ENCODE data around the gene SPRR1B.
"Not testable (repeated sequence)": the region's sequence is repeated elsewhere in the genome, so short reads cannot be mapped to it uniquely, and the experiment has no call there.

The SPRR1B gene

DNA sequence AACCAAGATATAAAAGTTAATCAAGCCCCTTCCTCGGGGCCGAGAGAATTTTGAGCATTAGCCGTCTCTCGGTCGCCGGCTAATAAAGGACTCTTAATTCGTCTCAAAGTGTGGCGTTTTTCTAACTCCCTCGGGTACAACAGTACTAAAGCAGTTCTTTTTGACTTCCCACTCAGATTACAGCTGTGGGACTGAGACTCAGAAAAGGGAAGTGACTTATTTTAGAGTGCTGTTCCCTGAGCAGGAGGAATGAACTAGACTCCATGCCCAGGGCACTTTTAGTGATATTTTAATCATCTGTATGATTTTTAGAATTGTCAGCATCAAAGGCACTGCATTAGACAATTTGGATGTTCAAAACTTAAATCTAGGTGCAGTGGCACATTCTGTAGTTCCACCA lies 8.7 kb upstream of the SPRR1B start:
- not testable (repeated sequence) for H3K27me3 Mint-ChIP-seq

DNA sequence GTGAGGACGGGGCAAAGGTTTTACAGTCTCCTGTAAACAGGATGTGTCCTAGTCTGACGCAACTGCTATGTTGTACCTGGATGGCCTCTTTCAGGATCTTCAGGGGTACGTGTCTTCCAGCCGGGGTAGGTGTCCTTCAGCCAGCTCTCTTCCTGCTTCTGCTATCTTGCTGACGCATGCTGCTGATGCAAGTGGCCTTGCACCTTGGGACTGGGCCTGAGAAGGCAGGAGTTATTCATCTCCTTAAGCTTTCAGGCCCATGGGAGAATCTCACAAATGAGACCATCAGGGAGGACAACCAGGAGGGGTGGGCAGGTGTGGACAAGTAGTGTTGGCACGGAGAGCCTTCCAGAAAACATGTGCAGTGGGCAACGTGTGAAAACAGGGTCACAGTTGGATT lies 7.9 kb upstream of the SPRR1B start:
- Mint-ChIP-seq H3K36me3 (no peaks in the 10 kb centered on the region), H3K27ac (no peak overlapping the region), H3K9me3 (no peaks in the 10 kb centered on the region), H3K4me3 (no peak overlapping the region), H3K27me3 (peaks cover 4% of the 10 kb centered on the region), H3K4me1 (no peaks in the 10 kb centered on the region)
- CTCF ChIA-PET = no interaction called here
- DNase-seq = no peak

More for the DNA sequence above, 8.7 kb upstream of the SPRR1B start:
- H3K9me3 Mint-ChIP-seq, H3K36me3 Mint-ChIP-seq, H3K4me1 Mint-ChIP-seq, H3K27ac Mint-ChIP-seq, H3K4me3 Mint-ChIP-seq, DNase-seq, CTCF ChIA-PET: not testable (repeated sequence)

DNA sequence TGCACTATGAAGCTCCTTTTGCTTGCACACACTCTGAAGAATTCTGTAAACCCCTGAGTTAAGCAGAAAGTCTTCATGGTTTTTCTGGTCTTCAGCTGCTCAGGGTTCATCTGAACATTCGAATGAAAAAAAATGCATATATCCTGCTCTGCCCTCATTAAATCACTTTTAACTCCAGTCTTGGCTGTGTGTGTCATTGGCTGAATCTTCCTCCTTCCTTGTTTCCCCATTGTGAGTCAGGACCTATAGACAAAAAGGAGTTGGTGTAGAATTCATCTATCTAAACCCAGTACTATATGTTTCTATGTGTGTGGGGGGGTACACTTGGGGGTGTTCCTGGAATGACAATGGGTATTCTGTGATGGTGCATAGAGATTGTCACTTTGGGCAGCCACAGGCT lies 6.6 kb upstream of the SPRR1B start:
- no peaks in the 10 kb centered on the region for H3K4me1 Mint-ChIP-seq
- H3K9me3 Mint-ChIP-seq = no peaks in the 10 kb centered on the region

DNA sequence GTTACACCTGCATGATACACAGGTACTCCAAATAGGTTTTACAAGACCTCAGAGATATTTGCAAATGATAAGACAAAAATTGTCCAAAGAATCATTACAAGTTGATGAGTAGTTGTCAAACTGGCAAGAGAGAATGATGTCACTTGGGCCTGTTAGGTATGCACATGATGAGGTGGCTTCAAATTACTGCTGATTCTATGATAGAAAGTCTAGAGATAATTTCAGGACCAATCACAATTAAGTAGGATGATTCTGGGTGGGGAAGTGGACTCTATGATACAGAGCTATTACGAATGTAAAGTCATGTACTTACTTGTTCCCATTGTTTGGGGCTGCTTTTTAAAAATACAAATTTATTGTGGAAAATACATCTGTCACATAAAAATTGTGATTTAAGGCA lies 5.2 kb upstream of the SPRR1B start:
- H3K9me3 Mint-ChIP-seq = no peaks in the 10 kb centered on the region
- CTCF ChIA-PET = no interaction called here
- no peaks in the 10 kb centered on the region for H3K36me3 Mint-ChIP-seq
- no peak overlapping the region for H3K27ac Mint-ChIP-seq
- H3K27me3 Mint-ChIP-seq = peaks cover 4% of the 10 kb centered on the region
- no peaks in the 10 kb centered on the region for H3K4me1 Mint-ChIP-seq
- no peak overlapping the region for H3K4me3 Mint-ChIP-seq
- DNase-seq = no peak

More for the DNA sequence above, 6.6 kb upstream of the SPRR1B start:
- Mint-ChIP-seq H3K36me3 (no peaks in the 10 kb centered on the region), H3K27me3 (peaks cover 4% of the 10 kb centered on the region), H3K27ac (no peak overlapping the region), H3K4me3 (no peak overlapping the region)
- CTCF ChIA-PET = no interaction called here
- DNase-seq = no peak

DNA sequence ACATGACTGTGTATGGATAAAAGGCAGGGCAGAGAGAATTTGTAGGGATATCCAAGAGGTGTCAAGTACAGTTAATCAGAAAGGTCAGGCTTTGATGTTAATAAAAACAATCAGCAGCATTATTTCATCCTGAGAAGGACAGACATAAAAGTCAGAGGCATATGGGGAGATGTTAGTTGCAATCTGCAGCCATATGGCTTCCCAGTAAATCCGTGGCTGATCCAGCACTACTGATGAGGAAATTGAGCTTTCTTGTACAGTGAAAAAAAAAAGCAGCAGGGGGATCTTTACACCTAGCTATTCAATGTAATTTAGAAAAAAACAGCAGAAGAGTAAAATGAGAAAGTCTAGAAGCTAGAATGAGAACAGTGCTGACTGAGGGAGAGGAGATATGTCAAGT lies 2.2 kb upstream of the SPRR1B start:
- Mint-ChIP-seq H3K4me1 (no peaks in the 10 kb centered on the region), H3K27me3 (peaks cover 4% of the 10 kb centered on the region), H3K4me3 (no peak overlapping the region), H3K36me3 (no peaks in the 10 kb centered on the region), H3K9me3 (no peaks in the 10 kb centered on the region), H3K27ac (no peak overlapping the region)
- no peak for DNase-seq
- CTCF ChIA-PET = no interaction called here

DNA sequence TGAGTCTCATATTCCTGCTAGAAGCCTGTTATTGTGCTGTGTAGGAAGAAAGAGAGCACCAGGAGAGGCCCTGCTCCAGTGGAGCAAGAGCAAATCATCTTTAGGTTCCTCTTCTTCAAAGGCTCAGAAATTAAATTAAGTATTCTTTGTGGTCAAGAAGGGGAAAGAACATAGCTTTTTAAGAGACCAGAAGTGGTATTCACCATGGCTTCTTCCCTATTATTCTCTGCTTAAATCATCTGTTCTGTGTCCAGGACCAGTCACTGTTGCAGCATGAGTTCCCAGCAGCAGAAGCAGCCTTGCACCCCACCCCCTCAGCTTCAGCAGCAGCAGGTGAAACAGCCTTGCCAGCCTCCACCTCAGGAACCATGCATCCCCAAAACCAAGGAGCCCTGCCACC lies 1.1 kb downstream of the SPRR1B start:
- no peak for DNase-seq
- no peaks in the 10 kb centered on the region for H3K4me1 Mint-ChIP-seq
- no peak overlapping the region for H3K27ac Mint-ChIP-seq
- H3K27me3 Mint-ChIP-seq = no peaks in the 10 kb centered on the region
- H3K4me3 Mint-ChIP-seq = no peak overlapping the region
- H3K9me3 Mint-ChIP-seq = no peaks in the 10 kb centered on the region
- no peaks in the 10 kb centered on the region for H3K36me3 Mint-ChIP-seq
- CTCF ChIA-PET = no interaction called here

DNA sequence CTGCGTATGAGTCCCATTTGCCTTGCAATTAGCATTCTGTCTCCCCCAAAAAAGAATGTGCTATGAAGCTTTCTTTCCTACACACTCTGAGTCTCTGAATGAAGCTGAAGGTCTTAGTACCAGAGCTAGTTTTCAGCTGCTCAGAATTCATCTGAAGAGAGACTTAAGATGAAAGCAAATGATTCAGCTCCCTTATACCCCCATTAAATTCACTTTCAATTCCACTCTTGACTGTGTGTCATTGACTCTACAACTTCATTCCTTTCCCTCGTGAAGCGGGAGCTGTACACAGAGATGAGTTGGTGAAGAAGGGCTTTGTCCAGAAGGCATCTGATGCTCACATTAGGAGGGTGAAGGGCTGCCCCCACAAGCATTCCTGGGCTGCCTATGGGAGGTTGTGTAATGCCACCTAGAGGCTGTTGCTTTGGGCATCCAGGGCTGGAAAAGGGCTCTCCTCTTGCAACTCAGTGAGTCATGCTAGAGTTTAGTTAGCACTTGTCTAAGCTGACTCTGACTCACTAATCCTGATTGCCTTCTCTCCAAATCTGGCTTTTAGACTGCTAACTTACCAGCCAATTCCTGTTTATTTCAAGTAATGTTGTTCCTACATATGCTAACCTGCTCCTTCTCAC lies 1.8 kb downstream of the SPRR1B start:
- no peak for DNase-seq
- CTCF ChIA-PET = no interaction called here
- Mint-ChIP-seq H3K27ac (no peak overlapping the region), H3K4me1 (no peaks in the 10 kb centered on the region), H3K4me3 (no peak overlapping the region), H3K27me3 (no peaks in the 10 kb centered on the region), H3K36me3 (no peaks in the 10 kb centered on the region), H3K9me3 (no peaks in the 10 kb centered on the region)

DNA sequence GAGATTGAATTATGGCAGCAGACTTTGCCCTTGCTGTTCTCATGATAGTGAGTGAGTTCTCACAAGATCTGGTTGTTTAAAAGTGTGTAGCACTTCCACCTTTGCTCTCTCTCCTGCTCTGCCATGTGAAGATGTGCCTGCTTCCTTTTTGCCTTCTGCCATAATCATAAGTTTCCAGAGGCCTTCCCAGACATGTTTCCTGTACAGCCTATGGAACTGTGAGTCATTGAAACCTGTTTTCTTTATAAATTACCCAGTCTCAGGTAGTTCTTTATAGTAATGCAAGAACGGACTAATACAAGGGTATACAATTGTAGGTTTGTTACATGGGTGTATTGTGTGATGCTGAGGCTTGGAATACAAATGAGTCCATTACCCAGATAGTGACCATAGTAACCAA lies 4.2 kb downstream of the SPRR1B start:
- Mint-ChIP-seq H3K36me3 (no peaks in the 10 kb centered on the region), H3K9me3 (no peaks in the 10 kb centered on the region), H3K27me3 (no peaks in the 10 kb centered on the region), H3K4me1 (no peaks in the 10 kb centered on the region), H3K4me3 (no peak overlapping the region), H3K27ac (no peak overlapping the region)
- CTCF ChIA-PET = no interaction called here
- no peak for DNase-seq

DNA sequence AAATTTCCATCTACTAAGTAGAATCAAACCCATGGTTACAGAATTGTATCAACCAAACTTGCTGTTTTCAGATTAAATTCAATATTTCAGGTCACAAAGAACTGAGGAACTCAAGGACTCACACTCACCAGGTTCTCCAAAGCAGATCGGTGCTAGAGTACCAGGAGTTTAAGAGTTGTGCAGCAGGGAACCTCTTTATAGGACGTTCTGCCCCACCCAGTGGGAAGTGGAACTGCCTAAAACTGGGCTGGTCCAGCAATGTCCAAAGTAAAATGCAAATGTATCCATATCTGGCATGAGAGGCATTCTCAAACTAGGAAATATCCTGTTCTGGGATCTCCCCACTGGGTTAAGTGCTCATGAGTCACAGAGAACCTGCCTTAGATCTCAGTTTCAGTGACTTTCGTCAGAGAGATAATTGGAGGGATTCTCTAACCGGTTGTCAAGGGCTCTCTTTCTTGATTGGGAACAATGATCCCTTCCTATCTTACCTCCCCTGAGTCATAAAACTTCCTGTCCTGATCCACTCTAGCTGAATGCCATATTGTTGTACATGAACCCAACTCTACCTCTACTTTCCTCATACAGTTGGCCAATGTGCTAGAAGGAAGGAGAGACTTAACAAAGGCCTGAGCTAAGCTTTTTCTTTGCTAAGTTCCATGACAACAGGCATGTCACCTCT lies 10.1 kb downstream of the SPRR1B start, which contains the start of gene SPRR2D:
Gene SPRR2D (minus strand): TSS at position 171 of the 682 bp plus-strand sequence. CDS start 774 bp downstream, outside the sequence.
- H3K27ac Mint-ChIP-seq = no peak within 1 kb of the TSS
- H3K27me3 Mint-ChIP-seq = no peaks in the 10 kb centered on the region
- H3K4me3 Mint-ChIP-seq = no peak within 1 kb of the TSS
- H3K4me1 Mint-ChIP-seq = no peaks in the 10 kb centered on the region
- DNase-seq = no peak
- CTCF ChIA-PET = no interaction called here
- H3K9me3 Mint-ChIP-seq = no peaks in the 10 kb centered on the region
- no peaks in the 10 kb centered on the region for H3K36me3 Mint-ChIP-seq

DNA sequence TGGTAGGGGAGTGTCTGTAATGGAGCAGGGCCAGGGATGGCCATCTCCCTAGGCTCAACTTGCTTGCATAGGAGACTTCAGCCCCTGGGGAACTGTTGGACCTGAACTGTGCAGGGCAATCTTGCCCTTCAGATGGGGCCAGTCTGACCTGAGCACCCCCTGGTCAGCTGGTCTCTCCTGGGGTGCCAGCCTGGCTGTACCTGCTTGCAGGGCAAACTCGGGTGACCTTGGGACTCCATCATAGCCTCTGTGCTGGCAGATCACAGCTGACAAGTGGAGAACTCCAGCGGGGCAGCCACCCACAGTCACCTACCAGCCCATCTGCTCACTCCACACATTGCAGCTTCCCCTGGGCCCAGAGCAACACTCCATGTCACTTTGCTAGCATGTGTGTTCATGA lies 18.2 kb downstream of the SPRR1B start:
- Mint-ChIP-seq H3K27ac (no peak overlapping the region), H3K27me3 (no peaks in the 10 kb centered on the region), H3K36me3 (no peaks in the 10 kb centered on the region), H3K4me1 (no peaks in the 10 kb centered on the region), H3K9me3 (no peaks in the 10 kb centered on the region), H3K4me3 (no peak overlapping the region)
- DNase-seq = no peak
- CTCF ChIA-PET = interaction anchor here (1.0 kb wide), 1 partner anchor 395 kb away, joined by 3 read pairs; no protein-coding TSS in a partner anchor

DNA sequence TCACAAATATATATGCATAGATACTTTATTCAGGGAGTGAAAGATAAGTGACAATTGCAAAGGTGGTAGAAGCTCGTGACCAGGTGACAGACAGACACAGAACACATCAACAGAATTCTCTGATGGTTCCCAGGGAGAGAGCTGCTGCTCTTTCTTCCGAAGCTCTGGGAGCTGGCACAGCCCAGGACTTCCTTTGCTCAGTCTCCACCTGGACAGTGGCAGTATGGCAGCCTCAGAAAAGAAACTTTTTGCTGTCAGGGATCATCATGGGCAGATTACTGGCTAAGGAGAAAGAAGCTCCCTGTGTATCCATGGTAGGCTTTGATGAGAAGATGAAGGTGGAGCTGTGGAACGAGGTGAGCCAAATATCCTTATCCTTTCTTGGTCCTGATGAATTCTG lies 25.1 kb downstream of the SPRR1B start:
- H3K4me1 Mint-ChIP-seq, H3K4me3 Mint-ChIP-seq, CTCF ChIA-PET, DNase-seq, H3K9me3 Mint-ChIP-seq, H3K27ac Mint-ChIP-seq, H3K27me3 Mint-ChIP-seq, H3K36me3 Mint-ChIP-seq: not testable (repeated sequence)

DNA sequence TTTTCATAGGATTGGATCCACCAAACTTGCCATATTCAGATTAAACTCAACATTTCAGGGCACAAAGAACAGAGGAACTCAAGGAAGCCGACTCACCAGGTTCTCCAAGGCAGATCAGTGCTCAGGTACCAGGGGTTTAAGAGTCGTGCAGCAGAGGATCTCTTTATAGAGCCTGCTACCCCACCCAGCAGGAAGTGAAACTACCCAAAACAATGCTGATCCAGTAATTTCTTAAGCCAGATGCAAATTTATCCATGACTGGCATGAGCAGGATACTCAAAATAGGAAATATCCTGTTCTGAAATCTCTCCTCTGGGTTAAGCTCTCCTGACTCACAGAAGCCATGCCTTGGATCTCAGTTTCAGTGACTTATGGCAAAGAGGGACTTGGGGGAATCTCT lies 26.4 kb downstream of the SPRR1B start, which contains the start of gene SPRR2A:
Gene SPRR2A (minus strand): TSS at position 138 of the 400 bp plus-strand sequence. CDS start 777 bp downstream, outside the sequence.
- Mint-ChIP-seq H3K4me1 (no peaks in the 10 kb centered on the region), H3K9me3 (no peaks in the 10 kb centered on the region), H3K27me3 (peaks cover 4% of the 10 kb centered on the region), H3K36me3 (no peaks in the 10 kb centered on the region), H3K4me3 (no peak within 1 kb of the TSS), H3K27ac (no peak within 1 kb of the TSS)
- CTCF ChIA-PET = no interaction called here
- DNase-seq = no peak

DNA sequence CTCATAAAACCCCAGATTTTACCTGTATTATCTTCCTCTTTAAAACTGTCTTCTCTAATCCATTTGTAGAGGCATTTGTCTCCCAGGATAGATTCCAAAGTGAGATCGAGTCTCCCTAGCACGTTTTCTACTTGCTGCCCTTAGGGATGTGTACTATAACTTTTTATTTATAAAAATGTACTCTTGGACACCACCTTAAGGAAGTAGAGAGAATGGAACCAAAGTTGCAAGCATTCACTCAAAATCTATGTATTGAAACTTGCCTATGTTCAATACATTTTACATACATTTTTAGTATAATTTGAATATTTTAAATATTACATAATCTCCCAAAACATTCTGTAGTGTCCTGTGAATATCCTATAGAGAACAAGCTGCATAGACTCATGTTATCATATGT lies 27.2 kb downstream of the SPRR1B start:
- Mint-ChIP-seq H3K4me1 (no peaks in the 10 kb centered on the region), H3K9me3 (no peaks in the 10 kb centered on the region), H3K27me3 (peaks cover 4% of the 10 kb centered on the region), H3K27ac (no peak overlapping the region), H3K36me3 (no peaks in the 10 kb centered on the region), H3K4me3 (no peak overlapping the region)
- CTCF ChIA-PET = no interaction called here
- DNase-seq = no peak

DNA sequence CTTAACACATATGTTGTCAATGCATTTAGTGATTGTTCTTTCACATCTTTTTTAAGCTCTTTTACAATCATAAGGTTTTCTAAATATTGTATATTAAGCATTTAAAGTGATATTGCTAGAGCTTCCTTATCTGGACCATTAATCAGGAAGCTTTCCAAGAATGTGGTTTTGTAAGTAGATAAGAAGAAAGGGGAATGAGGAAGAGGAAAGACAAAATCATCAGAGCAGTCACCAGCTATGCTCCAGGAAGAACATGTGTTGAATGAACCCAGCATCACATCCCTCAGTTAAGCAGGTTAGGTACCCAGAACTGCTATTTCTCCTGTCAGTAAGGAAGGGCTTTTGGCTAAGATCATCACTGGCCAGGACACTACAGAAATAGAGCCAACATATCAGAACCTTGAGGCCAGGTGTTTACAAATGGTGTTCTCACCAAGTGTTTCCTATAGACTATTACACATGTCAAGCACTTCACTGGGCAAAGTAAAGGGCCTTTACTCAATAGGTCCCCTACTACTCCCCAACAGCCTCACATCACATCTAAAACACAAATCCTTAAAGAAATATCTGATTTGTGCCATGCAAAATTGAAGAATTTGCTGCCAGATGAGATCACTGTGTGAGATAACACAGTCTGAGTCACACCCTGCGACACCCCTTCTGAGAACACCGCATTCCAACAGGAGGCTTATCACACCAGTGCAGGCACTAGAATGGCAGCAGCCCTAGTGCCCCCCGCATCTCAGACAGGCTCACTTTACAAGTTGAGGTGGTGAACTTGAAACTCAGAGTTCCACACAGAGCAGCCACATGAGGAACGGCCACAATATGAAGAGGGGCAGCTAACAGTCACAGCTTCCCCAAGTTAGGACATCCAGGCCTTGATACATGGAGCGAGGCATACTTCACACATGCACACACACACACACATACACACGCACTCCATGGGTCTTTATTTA lies 28.1 kb downstream of the SPRR1B start:
- H3K36me3 Mint-ChIP-seq = no peaks in the 10 kb centered on the region
- no peak for DNase-seq
- peaks cover 4% of the 10 kb centered on the region for H3K27me3 Mint-ChIP-seq
- H3K9me3 Mint-ChIP-seq = no peaks in the 10 kb centered on the region
- H3K4me3 Mint-ChIP-seq = no peak overlapping the region
- no peaks in the 10 kb centered on the region for H3K4me1 Mint-ChIP-seq
- no peak overlapping the region for H3K27ac Mint-ChIP-seq
- CTCF ChIA-PET = no interaction called here
